ENCODE results near the gene GRIK2.
"Not testable (repeated sequence)": the region's sequence is repeated elsewhere in the genome, so short reads cannot be mapped to it uniquely, and the experiment has no call there.

The GRIK2 gene

DNA sequence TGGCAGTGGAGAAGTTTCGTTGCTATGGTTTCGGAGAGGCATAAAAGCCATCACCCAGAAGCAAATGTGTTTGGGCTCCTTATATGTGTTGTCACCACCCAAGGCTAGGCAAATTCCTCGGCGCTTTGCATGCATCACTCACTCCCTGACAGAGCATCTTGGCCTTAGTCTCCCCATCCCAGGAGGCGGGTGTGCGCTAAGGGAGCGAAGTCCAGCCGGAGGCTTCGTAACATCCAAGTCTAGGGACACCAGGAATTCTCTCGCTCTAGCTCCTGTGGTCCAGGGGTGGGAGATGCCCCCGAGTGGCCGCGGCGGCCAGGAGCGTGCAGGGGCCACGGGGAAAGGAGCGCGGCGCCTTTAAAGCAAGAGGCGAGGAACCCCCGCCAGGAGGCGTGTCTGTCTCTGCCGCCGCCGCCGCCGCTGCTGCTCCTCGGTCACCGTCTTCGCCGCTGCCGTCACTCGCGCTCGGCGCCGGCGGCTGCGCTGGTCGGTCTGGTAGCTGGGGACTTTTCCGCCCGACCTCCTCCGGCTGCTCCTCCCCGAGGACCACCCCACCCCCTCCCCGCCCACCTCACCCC is at the start of gene GRIK2:
Gene GRIK2 (plus strand): TSS at position 458 of the 578 bp plus-strand sequence.
- peak; percentile 70 for DNase-seq

DNA sequence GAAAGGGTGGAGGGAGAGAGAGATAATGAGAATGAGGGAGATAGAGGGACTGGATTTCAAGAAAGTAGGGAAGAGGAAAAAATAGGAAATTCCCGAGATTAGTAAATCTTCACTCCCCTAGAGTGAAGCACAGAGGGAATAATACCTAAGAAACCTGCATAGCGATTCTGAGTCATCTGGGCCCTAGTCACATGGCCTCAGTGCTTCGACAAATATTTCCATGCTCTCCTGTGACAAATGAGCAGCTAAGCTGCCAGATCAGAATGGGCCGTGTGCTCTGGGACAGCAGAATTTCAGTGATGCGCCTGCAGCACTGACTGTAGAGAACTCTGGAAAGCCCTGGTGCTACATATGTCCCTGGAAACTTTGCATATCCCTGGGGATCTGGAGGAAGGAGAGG is 48.6 kb upstream of the GRIK2 start:
- DNase-seq: no peak

DNA sequence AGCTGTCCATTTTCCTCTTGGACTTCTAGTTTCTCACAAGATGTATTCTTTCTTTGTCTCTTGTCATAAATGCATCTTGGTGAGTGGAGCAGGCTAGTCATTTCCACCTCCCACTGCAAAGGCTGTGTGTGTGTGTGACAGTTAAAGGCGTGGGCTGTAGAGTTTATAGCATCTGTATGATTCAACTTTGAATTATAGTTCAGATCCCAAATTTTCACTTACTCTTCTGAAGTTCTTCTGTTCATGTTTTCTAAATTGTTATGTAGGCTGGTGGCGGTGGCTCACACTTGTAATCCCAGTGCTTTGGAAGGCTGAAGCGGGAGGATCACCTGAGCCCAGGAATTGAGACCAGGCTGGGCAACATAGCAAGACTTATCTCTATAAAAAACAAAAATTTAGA is 44.7 kb upstream of the GRIK2 start:
- no peak for DNase-seq

DNA sequence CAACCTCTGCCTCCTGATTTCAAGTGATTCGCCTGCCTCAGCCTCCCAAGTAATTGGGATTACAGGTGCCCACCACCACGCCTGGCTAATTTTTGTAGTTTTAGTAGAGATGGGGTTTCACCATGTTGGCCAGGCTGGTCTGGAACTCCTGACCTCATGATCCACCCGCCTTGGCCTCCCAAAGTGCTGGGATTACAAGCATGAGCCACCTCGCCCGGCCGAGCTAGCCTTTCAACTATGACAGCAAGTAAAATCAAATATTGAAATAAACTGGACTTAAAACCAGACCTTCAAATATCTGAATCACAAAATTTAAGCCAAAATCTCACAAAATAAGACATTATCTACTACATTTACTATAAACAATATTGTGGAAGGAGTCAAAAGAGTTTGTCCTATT is 42.9 kb upstream of the GRIK2 start:
- not testable (repeated sequence) for DNase-seq

DNA sequence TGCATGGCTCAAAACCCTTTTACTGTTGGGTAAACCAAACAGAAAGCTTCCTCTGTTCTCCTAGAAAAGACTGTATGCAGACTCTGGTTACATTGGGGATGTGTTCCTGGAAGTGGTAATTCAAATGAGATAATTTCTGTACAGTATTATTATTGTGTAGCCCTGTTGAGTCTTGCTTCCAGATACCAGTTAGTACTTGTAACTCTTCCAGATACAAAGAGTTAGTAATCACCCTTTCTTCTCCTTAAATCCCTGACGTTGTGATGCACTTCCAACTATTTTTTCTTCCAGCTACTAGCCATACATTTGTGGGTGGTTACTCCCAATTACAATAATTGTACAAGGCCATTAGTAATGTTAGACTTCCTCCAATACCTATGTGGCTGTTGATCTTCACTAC is 42.3 kb upstream of the GRIK2 start:
- DNase-seq: no peak

DNA sequence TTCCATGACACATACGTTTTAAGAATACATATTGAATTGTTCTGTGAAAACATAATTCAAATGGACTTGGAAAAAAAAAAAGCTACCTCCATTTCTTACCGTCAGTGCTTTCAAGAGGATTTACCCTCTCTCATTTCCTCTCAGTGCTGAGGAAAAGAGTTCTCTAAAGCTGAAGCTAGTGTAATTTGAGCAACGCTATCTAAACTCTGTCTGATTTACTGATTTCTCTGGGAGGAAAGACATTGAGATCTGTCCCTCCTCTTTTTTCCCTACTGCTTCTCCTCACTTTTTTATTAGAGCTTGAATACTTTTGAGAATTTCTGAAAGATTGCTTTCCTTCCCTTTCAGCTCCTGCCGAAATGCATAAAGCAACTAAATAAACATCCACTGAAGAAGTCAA is 41.2 kb upstream of the GRIK2 start:
- DNase-seq: no peak

DNA sequence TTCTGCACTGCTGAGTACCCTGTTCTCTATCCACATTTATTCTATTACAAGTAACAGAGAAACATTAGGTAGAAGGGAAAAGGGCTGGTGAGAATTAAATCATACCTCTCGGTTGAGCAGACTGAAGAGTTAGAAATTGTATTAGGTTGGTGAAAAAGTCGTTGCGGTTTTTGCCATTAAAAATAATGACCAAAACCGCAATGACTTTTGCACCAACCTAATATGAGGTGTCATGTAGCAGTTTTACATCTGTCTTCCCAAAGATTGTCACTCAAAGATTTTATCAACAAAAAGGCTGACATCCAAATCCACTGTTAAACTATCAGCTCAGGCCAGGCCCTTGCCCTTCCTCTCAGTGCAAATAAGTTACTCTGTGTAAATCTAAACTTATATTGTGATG is 28.3 kb upstream of the GRIK2 start:
- DNase-seq: no peak

DNA sequence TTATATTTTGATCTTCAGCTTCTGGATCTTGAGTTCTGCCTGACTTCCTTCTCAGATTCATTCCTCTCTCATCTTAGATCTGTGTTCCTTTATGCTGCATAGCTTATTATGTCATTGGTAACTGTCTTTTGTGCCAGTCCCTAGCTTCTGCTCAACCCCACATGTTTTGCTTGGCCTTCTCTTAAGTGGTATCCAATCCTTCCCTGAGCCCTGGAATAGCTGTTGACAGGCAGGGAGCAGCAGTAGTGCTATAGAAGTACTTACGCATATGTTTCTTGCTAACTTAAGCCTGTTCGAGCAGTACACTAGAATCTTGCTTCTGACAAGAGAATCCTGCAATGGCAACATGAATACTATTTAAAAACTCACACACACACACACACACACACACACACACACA is 13.6 kb upstream of the GRIK2 start:
- no peak for DNase-seq

DNA sequence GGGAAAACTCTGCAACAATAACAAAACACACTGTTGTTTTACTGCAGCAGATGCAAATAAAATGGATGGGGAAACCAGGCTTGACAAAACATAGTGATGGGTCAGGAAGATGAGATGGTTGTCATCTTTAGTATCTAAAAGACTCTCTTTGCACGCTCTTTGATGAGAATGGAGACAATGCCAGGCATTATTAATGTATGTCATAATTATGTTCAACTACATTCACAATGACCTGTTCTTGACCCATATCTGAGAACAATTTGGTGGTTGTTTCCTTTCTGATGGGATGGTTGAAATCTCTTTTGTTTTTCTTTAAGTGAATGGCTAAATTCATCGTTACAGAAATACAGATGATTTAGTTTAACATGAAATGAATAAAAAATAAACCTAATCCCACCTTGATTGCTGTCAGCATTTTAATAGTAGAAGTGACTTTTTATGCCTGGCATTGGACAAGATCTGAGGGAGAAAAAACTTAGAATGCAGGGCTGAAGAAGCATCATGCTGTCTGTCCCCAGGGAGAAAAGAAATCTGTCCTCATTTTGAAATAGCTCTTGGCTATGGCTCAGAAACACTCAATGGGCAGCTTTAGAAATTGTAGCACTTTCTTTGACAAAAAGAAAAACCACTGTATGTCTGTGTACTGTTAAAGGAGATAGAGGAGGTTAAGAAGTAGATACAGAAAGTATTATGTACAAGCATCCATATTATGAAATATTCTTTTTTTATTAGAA is 12.4 kb upstream of the GRIK2 start:
- DNase-seq: no peak

DNA sequence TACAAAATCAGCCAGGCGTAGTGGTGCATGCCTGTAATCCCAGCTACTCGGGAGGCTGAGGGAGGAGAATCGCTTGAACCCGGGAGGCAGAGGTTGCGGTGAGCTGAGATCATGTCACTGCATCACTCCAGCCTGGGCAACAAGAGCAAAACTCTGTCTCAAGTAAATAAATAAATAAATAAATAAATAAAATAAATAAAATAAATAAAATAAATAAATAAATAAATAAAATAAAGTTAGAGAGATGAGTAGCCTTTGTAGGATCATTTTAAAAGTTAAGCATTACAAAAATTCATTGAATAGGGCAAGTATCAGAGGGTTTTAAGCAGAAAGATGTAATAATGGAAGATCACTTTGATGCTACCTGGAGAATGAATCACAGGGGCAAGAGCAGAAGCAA is 9.8 kb upstream of the GRIK2 start:
- DNase-seq: not testable (repeated sequence)

DNA sequence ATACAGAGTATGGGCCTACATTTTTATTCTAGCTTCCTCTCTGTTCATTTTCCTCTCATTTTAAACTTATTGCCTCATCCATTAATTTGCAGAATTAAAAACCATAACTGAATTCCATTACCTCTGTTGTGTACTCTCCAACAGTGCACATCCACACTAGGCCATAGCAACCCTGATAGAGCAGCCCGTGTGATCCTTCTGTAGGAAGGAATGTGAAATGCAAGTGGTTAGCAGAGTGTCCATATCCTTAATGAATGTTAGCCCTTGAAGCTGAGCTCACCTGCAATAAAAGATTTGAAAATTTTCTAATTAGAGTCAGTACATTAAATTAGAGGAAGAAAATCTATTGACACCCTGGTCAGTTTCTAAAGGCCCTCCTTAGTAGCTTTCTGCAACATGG is 6.5 kb upstream of the GRIK2 start:
- DNase-seq: no peak

DNA sequence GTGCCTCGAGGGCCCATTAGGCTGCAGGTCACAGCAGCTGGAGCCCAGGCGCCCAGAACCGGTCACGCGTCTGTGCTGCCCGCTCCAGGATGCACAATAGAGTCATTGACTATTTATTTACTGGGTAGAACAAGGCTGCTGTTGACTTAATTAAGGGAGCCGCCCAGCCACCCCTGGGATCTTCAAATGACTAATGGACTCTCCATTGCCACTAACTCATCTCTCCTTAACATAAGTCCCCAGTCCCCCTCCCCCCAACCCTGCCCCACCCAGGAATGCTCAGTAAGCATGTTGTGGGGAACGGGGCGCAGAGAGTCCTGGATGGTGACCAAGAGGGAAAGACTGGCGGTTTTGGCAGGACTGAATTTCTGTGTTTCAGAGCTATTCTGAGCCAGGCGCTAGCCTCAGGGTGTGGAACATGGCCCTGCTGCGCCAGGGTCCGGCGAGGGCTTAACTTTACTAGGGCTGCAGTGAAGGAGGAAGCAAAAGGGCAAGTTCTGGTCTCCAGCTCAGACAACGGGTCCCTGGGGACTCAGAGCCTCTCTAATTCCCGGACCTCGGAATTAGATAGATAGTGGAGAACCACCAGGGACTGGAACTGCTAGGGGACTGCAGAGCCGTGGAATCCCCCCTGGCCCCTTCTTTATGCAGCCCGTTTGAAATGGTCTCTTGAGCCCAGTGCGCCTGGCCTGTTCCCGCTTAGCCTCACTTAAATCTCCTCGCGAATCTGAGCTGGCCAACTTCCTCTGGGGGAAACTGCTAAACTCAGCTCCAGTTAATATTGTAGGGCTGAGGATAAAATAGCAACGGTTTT is 1.5 kb upstream of the GRIK2 start:
- peak; percentile 55 for DNase-seq

DNA sequence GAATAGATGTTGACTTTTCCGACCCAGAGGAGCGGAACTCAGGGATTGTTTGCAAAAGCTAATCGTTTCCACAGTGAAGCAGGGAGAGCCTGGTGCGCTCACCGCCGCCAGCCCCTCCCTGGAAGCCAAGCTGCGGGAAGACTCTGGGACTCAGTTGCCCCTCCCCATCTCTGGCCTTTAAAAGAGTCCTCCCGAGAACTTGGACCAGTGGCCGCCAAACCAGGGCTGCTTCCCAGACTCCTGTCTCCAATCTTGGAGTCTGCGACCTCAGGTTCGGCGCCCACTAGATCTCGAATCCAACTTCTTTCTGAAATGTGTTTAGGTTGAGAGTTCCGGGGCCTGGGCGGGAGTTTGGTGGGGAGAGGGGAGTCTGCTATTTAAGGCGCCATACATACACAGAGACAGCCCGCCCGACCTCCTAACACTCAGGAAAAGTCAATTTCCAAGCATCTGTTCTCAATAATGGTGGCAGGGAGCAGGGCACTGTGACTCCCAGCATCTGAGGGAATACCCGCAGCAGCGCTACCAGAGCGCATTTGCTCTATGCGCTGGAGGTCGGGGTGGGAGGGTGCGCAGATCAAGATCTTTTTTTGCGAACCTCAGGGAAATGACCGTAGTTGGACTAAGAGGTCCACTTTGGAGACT is 800 bp upstream of the GRIK2 start:
- peak; percentile 42 for DNase-seq

DNA sequence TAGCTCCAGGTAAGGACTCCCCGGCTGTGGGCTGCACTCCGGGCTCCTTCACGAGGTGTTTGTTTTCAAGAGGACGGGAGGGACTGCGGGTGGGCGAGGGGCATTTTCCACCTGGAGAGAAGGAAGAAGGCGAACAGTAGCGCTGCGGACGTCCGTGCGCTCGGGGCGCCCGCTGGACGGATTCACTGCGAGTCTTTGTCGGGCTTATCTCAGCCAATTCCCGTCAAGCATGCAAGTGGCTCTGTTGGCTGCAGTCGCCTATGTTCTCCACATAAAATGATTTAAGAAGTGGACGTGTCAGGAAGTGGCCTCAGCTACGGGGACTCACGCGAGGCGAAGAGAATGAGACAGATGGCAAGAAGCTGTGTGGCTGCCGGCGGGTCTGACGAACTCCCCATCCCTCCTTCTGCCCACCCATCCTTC is 332 bp downstream of the GRIK2 start:
- no peak for DNase-seq

DNA sequence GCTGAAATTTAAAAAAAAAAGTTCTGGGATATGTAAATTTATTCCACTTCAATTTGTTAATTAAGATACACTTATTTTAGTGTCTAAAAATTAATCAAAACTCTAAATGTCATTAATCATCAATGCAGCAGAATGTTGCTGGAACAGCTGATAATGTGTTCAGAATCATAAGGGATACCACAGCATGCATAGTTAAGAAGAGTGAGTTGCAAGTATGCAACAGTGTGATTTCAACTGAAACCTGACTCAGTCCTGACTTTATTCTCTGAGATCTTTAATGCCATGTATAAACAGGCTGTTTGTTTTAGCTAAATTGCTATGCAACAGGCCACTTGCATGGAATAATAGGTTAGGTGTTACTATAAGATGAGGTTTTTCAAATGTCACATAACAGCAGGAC is 1.4 kb downstream of the GRIK2 start:
- DNase-seq: no peak

DNA sequence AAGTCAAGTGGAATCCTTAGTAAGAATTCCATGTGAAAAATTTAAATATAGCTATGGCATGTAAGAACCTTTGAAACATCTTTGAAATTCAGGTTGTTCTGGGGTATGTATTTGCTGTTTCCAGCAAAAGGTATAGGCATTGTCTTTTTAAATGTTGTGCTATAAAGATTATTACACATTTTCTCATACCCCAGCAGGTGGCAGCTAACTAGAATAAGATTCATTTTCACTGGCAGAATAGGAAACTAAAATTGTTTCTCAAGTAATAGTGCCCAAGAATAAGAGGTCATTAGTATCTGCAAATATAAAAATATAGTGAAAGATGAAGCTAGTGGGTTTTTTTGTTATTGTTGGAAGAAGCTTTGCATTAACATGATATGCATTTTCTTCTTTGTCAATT is 1.8 kb downstream of the GRIK2 start:
- DNase-seq: no peak

DNA sequence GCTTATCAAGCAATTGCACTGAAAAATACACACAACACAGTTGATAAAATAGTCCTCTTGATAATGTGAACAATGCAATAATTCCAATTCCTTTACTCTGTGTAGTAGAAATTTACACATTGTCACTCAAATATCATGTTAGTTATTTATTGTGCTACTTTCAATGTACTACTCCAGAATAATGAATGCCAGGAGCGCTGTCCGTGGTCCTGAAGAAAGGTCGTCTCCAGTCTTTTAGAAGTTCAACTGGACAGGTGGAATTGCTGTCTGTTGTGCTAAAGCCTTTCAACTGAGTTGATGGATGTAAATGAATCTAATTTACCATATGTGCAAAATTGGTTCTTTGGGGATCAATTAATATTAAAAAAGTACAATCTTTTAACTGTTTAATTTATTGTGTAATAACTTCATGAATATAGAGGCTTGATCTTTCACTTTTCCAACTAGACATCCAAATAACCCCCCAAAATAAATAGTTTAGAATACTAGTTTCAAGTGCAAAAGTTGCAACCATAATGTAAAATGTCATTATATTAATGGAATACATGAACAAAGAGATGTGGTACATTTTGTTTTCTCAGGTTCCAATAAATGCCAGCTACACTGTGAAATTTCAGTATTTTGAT is 3.2 kb downstream of the GRIK2 start:
- peak; percentile 74 for DNase-seq

DNA sequence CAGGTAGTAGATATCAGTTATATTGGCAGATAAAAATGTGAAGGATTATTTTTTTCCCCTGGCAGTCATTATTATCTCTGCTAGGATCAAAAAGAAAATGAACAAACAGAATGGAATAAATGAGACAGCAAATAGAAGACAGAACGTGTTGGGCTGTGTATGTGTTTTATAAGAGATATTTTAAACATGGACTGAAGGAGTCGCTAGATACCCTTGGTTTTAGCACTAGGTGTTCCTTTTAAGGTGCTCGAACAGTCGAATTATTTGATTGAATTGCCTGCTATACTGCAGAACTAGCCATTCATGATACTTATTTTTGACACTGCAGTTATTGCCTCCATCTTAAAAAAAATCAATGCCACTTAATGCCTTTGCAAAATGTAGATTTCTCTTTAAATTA is 3.7 kb downstream of the GRIK2 start:
- no peak for DNase-seq

DNA sequence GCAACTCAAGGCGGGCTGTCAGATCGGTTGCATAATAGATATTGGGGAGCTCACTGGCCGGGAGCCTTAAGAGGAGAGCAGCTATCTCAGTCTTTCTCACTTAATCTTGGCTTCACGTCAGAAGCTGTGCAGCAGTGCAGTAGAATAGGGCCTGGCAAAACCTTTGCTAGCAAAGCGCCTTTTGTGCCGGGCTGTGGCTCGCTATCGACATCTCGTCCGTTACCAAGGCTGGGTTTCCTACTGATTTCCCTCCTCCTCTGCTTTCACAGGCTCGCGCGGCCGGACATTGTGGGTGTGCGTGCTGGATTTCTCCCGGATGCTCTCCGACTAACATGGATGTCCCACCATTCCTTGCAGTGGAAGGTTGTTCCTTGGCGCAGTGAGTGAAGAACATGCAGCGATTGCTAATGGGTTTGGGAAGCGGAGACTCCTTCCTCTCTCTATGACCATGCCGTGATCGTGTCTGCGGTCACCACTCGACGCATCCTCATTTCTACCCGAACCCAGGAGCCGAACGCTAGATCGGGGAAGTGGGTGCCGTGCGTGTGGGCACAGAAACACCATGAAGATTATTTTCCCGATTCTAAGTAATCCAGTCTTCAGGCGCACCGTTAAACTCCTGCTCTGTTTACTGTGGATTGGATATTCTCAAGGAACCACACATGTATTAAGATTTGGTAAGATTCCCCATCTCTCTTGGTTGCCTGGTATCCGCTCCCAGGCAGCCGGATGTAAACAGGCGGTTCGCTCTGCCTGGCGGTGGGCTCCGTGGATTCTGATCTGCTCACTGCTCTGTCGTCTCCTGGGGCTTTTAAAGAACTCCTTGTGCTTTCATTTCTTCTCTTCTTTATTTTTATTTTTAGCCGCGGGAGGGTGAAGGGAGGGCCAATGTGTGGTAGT is 5.5 kb downstream of the GRIK2 start:
- no peak for DNase-seq

DNA sequence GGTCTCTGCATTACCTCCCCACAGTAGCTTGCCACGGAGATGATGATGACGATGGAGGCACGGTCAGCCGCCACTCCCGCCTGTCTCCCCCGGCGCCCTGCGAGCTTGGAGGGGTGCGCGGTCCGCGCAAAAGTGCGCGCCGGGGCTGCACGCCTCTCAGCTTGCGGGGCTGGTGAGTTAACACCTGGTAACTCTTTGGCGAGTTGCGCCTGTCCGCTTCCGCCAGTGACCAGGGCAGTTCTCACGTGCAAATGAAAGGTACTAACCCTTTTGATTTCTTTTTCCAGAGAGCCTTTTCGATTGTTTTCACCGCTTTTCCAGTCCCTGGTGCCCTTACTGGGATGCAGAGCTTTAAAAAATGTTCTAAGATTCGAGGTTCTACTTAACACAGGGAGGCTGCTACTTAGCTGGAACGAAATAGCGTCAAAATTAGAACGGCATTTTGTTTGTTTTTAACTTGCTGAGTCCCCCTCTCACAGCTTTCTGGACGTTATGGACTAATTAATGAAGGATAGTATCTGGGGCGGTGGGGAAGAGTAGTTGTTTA is 6.2 kb downstream of the GRIK2 start:
- no peak for DNase-seq

DNA sequence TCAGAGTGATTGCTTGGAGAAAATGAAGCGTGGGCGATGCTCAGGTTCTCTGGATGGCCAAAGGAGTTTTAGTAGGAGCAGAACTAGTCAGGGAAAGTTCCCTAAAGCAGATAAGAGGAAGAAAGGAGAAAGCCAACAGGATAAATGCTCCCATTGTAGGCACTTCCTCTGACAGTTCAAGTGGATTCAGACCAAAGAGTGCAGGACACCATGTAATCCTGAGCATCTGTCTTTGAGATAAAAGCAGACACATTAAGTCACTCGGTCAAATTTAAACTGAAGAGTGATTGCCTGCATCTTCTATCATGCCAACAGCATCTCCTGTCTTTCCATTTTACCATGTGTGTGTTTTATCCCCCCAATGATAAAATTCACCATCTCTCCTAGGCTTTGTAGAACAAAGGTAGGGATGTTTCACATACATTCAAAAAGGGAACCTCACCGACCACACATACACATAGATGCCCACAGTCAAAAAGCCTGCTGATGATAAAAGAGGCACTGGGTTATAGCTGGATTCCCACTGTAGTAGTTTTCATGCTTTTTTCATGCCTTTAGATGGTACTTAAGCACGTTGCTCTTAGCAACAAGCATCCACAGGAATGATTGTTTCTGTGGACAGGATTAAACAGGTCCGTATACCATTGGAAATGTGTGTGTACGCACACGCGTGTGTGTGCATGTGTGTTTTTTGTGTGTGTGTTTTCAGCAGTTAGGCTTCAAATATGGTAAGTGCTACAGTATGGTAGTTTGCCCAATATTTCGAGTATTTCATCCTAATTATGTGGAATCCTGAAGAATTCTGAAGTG is 7.0 kb downstream of the GRIK2 start:
- no peak for DNase-seq
